HepG2 (cell line): ENCODE measurements around the gene SYNJ2. TPM values are rescaled to one million over a fixed set of nuclear protein-coding genes. Genes with fewer than 3 reads are reported as not detected.

Experiments used
- ATF7-NPFF ChIP-seq: sonication (generic); formaldehyde crosslinking; IDR thresholded peaks from 2 replicates; pipeline ENCODE4 v1.8.1; 2023; ENCODE audit warnings: mild to moderate bottlenecking, low read depth, missing genetic modification reagents, moderate library complexity
- BRCA1 ChIP-seq: sonication (generic); formaldehyde crosslinking; IDR thresholded peaks from 2 replicates; pipeline ENCODE4 v1.4.0; 2020; ENCODE audit warnings: missing genetic modification reagents
- CAMTA2 ChIP-seq: sonication (generic); formaldehyde crosslinking; IDR thresholded peaks from 2 replicates; pipeline ENCODE4 v1.4.0; 2020; ENCODE audit warnings: mild to moderate bottlenecking, missing genetic modification reagents, borderline replicate concordance
- CCDC6 ChIP-seq: sonication (generic); formaldehyde crosslinking; IDR thresholded peaks from 2 replicates; pipeline ENCODE4 v1.8.1; 2022; ENCODE audit warnings: mild to moderate bottlenecking, missing genetic modification reagents, moderate library complexity
- DPF2 ChIP-seq: sonication (generic); formaldehyde crosslinking; IDR thresholded peaks from 2 replicates; pipeline ENCODE4 v1.4.0; 2020; ENCODE audit warnings: mild to moderate bottlenecking, low read depth, missing genetic modification reagents, borderline replicate concordance
- EZH2 ChIP-seq: conservative IDR thresholded peaks from 2 replicates; pipeline ENCODE4 v1.6.1; 2012; ENCODE audit warnings: mild to moderate bottlenecking, low read depth, low read length, moderate library complexity
- HIVEP1 ChIP-seq: sonication (generic); formaldehyde crosslinking; IDR thresholded peaks from 2 replicates; pipeline ENCODE4 v1.4.0; 2020; ENCODE audit warnings: mild to moderate bottlenecking, missing genetic modification reagents
- HMG20B ChIP-seq: conservative IDR thresholded peaks from 2 replicates; pipeline ENCODE4 v1.6.1; 2016; ENCODE audit warnings: missing genetic modification reagents, missing compliant biosample characterization
- HNF4G ChIP-seq, 2 experiments: sonication (generic) in 1 of 2; formaldehyde crosslinking in 1 of 2; IDR thresholded peaks; 2 replicates each; pipeline versions ENCODE4 v1.4.0 to v1.6.1; 2011 to 2020; ENCODE audit warnings: borderline replicate concordance in 2 of 2, low read depth in 2 of 2, mild to moderate bottlenecking in 2 of 2, low read length in 1 of 2, missing genetic modification reagents in 1 of 2, moderate library complexity in 1 of 2
- KDM1A ChIP-seq: IDR thresholded peaks from 2 replicates; pipeline ENCODE4 v1.6.1; 2016; ENCODE audit warnings: missing compliant biosample characterization
- KLF16 ChIP-seq, 2 experiments: sonication (generic) in 1 of 2; formaldehyde crosslinking in 1 of 2; IDR thresholded peaks; 2 replicates each; pipeline versions ENCODE4 v1.6.1 to v1.8.0; 2016 to 2023; ENCODE audit warnings: missing genetic modification reagents in 2 of 2, missing compliant biosample characterization in 1 of 2
- MBNL3 ChIP-seq: fragments of 250-450 bp; sonication (Bioruptor Pico); conservative IDR thresholded peaks from 2 replicates; pipeline ENCODE4 v1.8.0; 2022; ENCODE audit warnings: mild to moderate bottlenecking, inconsistent platforms
- MTF1 ChIP-seq: sonication (generic); formaldehyde crosslinking; IDR thresholded peaks from 2 replicates; pipeline ENCODE4 v1.5.0; 2020; ENCODE audit warnings: missing genetic modification reagents
- MTF2 ChIP-seq: sonication (generic); formaldehyde crosslinking; IDR thresholded peaks from 2 replicates; pipeline ENCODE4 v1.5.0; 2020; ENCODE audit warnings: missing genetic modification reagents, borderline replicate concordance
- MXI1 ChIP-seq: IDR thresholded peaks from 3 replicates; pipeline ENCODE4 v1.6.1; 2012; ENCODE audit warnings: low read depth, low read length, inconsistent platforms, borderline replicate concordance
- PAX8 ChIP-seq: sonication (generic); formaldehyde crosslinking; IDR thresholded peaks from 2 replicates; pipeline ENCODE4 v1.8.0; 2022; ENCODE audit warnings: mild to moderate bottlenecking, missing genetic modification reagents, borderline replicate concordance
- PHB2 ChIP-seq: fragments of 450-650 bp; IDR thresholded peaks from 2 replicates; pipeline ENCODE4 v1.6.1; 2018; ENCODE audit not compliant: partially characterized antibody
- RFX1 ChIP-seq: fragments of 450-650 bp; IDR thresholded peaks from 2 replicates; pipeline ENCODE4 v1.6.1; 2017
- SP140L ChIP-seq: sonication (generic); formaldehyde crosslinking; IDR thresholded peaks from 2 replicates; pipeline ENCODE4 v1.4.0; 2020; ENCODE audit warnings: missing genetic modification reagents, borderline replicate concordance
- SUZ12 ChIP-seq: fragments of 150-350 bp; IDR thresholded peaks from 2 replicates; pipeline ENCODE4 v1.6.1; 2014; ENCODE audit warnings: low read depth, low read length
- ZFP36L1 ChIP-seq: sonication (generic); formaldehyde crosslinking; IDR thresholded peaks from 2 replicates; pipeline ENCODE4 v1.8.0; 2022; ENCODE audit warnings: mild to moderate bottlenecking, missing genetic modification reagents, moderate library complexity
- ZNF232 ChIP-seq: sonication (generic); formaldehyde crosslinking; IDR thresholded peaks from 2 replicates; pipeline ENCODE4 v1.4.0; 2020; ENCODE audit warnings: missing genetic modification reagents, borderline replicate concordance
- ZNF550 ChIP-seq: sonication (generic); formaldehyde crosslinking; IDR thresholded peaks from 2 replicates; pipeline ENCODE4 v1.4.0; 2020; ENCODE audit warnings: mild to moderate bottlenecking, missing genetic modification reagents, borderline replicate concordance
- ZNF556 ChIP-seq: sonication (generic); formaldehyde crosslinking; IDR thresholded peaks from 2 replicates; pipeline ENCODE4 v1.4.0; 2020; ENCODE audit warnings: mild to moderate bottlenecking, missing genetic modification reagents, borderline replicate concordance
- ZNF720 ChIP-seq: sonication (generic); formaldehyde crosslinking; IDR thresholded peaks from 2 replicates; pipeline ENCODE4 v1.4.0; 2020; ENCODE audit warnings: missing genetic modification reagents
- ZNF749 ChIP-seq: sonication (generic); formaldehyde crosslinking; IDR thresholded peaks from 2 replicates; pipeline ENCODE4 v1.8.0; 2022; ENCODE audit warnings: mild to moderate bottlenecking, missing genetic modification reagents, moderate library complexity, borderline replicate concordance
- ZNF781 ChIP-seq: sonication (generic); formaldehyde crosslinking; IDR thresholded peaks from 2 replicates; pipeline ENCODE4 v1.5.1; 2020; ENCODE audit warnings: borderline replicate concordance, mild to moderate bottlenecking, missing genetic modification reagents; ENCODE audit errors: not compliant biosample characterization
- polyA plus RNA-seq, 8 experiments: library from polyadenylated mRNA; depleted of rRNA in 3 of 8; stranded (reverse) in 7 of 8; unstranded in 1 of 8; fragments of >200 nt; fragmentation: Illumina TruSeq in 4 of 8; extraction: Trizol in 4 of 8; gene quantifications; 2 replicates each; pipeline versions ENCODE4 v1.2.1 to v1.2.3, GENCODE V29; 2011 to 2016; ENCODE audit warnings: low read depth in 4 of 8, missing spikeins in 1 of 8, mixed read lengths in 1 of 8; ENCODE audit not compliant: insufficient read depth in 1 of 8
- total RNA-seq, 5 experiments: library from RNA; depleted of rRNA; stranded (reverse); fragments of >200 nt; fragmentation: Illumina TruSeq; extraction: Trizol; gene quantifications; 2 replicates each; pipeline ENCODE4 v1.2.3, GENCODE V29; 2016; ENCODE audit warnings: low read depth in 1 of 5
- TF ChIP-seq, protein P1 (sequence below): sonication (generic); formaldehyde crosslinking; IDR thresholded peaks from 2 replicates; pipeline ENCODE4 v1.5.0; 2020; ENCODE audit warnings: mild to moderate bottlenecking, missing genetic modification reagents, borderline replicate concordance

Gene SYNJ2
- total and polyA plus RNA-seq, 2 of the 13 experiments (the other 11 are each of a cell fraction or from before 2014, with no cell fraction given), result 39.1 to 57.6 TPM

DNA sequence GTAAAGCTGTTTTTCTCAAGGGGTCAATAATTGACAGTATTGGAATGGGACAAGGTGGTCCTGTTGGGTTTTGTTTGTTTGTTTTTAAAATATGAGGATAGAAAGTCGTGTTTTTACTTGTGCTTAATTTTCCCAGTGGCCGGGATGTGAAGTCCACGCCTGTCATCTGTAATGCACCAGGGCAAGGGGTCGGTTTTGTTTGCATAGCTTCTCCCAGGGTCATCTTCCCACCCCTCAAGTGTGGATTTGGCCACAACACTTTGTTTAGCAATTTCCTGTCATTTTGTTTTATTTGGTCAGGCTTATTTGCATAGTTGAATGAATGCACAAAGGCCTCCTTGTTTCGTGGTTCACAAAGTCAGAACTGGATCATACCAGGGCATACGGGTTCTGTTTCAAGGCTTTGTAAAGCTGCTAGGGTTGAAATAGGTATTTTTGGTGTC, 29.8 kb downstream of the SYNJ2 start (continued):
- peak; percentile 95 for TF ChIP-seq HMG20B (CRISPR knock-in tag)
- TF ChIP-seq BRCA1 (CRISPR knock-in tag), result no peak; the same call in 1 of the 2 replicates
- TF ChIP-seq ZNF550 (CRISPR knock-in tag), result no peak
- peak; percentile 87 for TF ChIP-seq HNF4G (IDR thresholded peaks at IDR 0.05; ENCODE audit: borderline replicate concordance, low read depth, low read length)
- peak; percentile 93 for TF ChIP-seq HNF4G (CRISPR knock-in tag; IDR thresholded peaks at IDR 0.05; ENCODE audit: borderline replicate concordance, low read depth)
- no peak for TF ChIP-seq EZH2
- TF ChIP-seq CAMTA2, result no peak
- peak; percentile 82 for TF ChIP-seq ZFP36L1
- 0 out of 2 replicates have a peak, but pooled peaks have one; percentile 21 for TF ChIP-seq ZNF749
- no peak for TF ChIP-seq HIVEP1 (CRISPR knock-in tag)
- TF ChIP-seq RFX1, result no peak
- no peak for TF ChIP-seq PAX8 (CRISPR knock-in tag)
- TF ChIP-seq ZNF781 (CRISPR knock-in tag), result peak; percentile 80
- TF ChIP-seq CCDC6 (CRISPR knock-in tag), result no peak; the same call in 1 of the 2 replicates
- 0 out of 2 replicates have a peak, but pooled peaks have one; percentile 62 for TF ChIP-seq ZNF720 (CRISPR knock-in tag)
- TF ChIP-seq ZNF232, result peak; percentile 79; the same call in 1 of the 2 replicates
- no peak; the same call in 1 of the 2 replicates for TF ChIP-seq MTF1
- TF ChIP-seq DPF2 (CRISPR knock-in tag), result peak; percentile 97
- TF ChIP-seq SP140L (CRISPR knock-in tag), result peak; percentile 88; the same call in 1 of the 2 replicates
- TF ChIP-seq MXI1, result peak; percentile 87; the same call in 2 of the 3 replicates
- TF ChIP-seq, protein P1, sequence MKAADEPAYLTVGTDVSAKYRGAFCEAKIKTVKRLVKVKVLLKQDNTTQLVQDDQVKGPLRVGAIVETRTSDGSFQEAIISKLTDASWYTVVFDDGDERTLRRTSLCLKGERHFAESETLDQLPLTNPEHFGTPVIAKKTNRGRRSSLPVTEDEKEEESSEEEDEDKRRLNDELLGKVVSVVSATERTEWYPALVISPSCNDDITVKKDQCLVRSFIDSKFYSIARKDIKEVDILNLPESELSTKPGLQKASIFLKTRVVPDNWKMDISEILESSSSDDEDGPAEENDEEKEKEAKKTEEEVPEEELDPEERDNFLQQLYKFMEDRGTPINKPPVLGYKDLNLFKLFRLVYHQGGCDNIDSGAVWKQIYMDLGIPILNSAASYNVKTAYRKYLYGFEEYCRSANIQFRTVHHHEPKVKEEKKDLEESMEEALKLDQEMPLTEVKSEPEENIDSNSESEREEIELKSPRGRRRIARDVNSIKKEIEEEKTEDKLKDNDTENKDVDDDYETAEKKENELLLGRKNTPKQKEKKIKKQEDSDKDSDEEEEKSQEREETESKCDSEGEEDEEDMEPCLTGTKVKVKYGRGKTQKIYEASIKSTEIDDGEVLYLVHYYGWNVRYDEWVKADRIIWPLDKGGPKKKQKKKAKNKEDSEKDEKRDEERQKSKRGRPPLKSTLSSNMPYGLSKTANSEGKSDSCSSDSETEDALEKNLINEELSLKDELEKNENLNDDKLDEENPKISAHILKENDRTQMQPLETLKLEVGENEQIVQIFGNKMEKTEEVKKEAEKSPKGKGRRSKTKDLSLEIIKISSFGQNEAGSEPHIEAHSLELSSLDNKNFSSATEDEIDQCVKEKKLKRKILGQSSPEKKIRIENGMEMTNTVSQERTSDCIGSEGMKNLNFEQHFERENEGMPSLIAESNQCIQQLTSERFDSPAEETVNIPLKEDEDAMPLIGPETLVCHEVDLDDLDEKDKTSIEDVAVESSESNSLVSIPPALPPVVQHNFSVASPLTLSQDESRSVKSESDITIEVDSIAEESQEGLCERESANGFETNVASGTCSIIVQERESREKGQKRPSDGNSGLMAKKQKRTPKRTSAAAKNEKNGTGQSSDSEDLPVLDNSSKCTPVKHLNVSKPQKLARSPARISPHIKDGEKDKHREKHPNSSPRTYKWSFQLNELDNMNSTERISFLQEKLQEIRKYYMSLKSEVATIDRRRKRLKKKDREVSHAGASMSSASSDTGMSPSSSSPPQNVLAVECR (CRISPR knock-in tag), result peak; percentile 85; the same call in 1 of the 2 replicates
- no peak for TF ChIP-seq KDM1A (CRISPR knock-in tag)
- peak in 1 of 2 experiments; percentile 83; a peak in 2 of 4 replicates for TF ChIP-seq KLF16 (CRISPR knock-in tag; IDR thresholded peaks at IDR 0.05)
- TF ChIP-seq MBNL3 (CRISPR knock-in tag), result no peak
- TF ChIP-seq MTF2 (CRISPR knock-in tag), result no peak
- no peak for TF ChIP-seq PHB2
- TF ChIP-seq SUZ12, result no peak
- peak; percentile 88; the same call in 1 of the 2 replicates for TF ChIP-seq ZNF556 (CRISPR knock-in tag)
- peak; percentile 64; the same call in 1 of the 2 replicates for TF ChIP-seq ATF7-NPFF (CRISPR knock-in tag)
